ENCODE measurements around the gene ZNF804A. TPM values are rescaled to one million over a fixed set of nuclear protein-coding genes. Genes with fewer than 3 reads are reported as not detected.

ZNF804A gene
- total and polyA plus RNA-seq, 2 of the 8 experiments (the other 6 are each of a cell fraction or from before 2014, with no cell fraction given), result 0.02 TPM; not detected in 1

- TF ChIP-seq CTBP2 (IDR thresholded peaks at IDR 0.05; ENCODE audit: borderline replicate concordance, insufficient read depth, insufficient read length, low read length) (no peak), HDAC6 (IDR thresholded peaks at IDR 0.05; ENCODE audit: low read depth, low read length) (no peak)
Observed at GRCh38 chr2:184579226-184579625, 19.1 kb upstream of the ZNF804A start (continued).

Measured in H1 (cell line).